NB4 (cell line): ENCODE measurements around the gene FUT1.

ENCODE experiments used
- DNase-seq: peaks from one replicate; pipeline ENCODE4 v3.0.0; 2010; ENCODE audit warnings: low read depth
- H3K4me3 ChIP-seq: one replicate; pipeline ENCODE4 v1.5.1; 2011; ENCODE audit warnings: mild to moderate bottlenecking, low read depth, low read length, moderate library complexity
- CTCF ChIP-seq: IDR thresholded peaks from one replicate; pipeline ENCODE4 v1.5.1; 2012; ENCODE audit warnings: low read depth, low read length
- MAX ChIP-seq: IDR thresholded peaks from 2 replicates; pipeline ENCODE4 v1.6.1; 2011; ENCODE audit warnings: low read depth, low read length
- MYC ChIP-seq: IDR thresholded peaks from 2 replicates; pipeline ENCODE4 v1.6.1; 2011; ENCODE audit warnings: low read depth, low read length
- POLR2A ChIP-seq: IDR thresholded peaks from 2 replicates; pipeline ENCODE4 v1.6.1; 2011; ENCODE audit warnings: mild to moderate bottlenecking; ENCODE audit not compliant: insufficient read length; ENCODE audit errors: extremely low read depth

FUT1 gene

GRCh38 chr19:48745208-48745995, 7.0 kb downstream of the FUT1 start:
- TF ChIP-seq MYC (peak; percentile 95), POLR2A (no peak)
- H3K4me3 ChIP-seq, result no peak overlapping the region
- DNase-seq, result peak; percentile 89

GRCh38 chr19:48742096-48742495, 10.3 kb downstream of the FUT1 start:
- no peak overlapping the region for H3K4me3 ChIP-seq
- TF ChIP-seq CTCF, result no peak
- no peak for TF ChIP-seq MYC
- no peak for TF ChIP-seq POLR2A
- no peak for TF ChIP-seq MAX
- DNase-seq, result no peak

- H3K4me3 ChIP-seq, result no peak overlapping the region
- DNase-seq, result peak; percentile 74
These were observed 11.1 kb downstream of the FUT1 start for GRCh38 chr19:48741129-48741999.

GRCh38 chr19:48740164-48740972, 12.1 kb downstream of the FUT1 start, which contains the start of gene RASIP1:
Gene RASIP1 (minus strand): TSS chr19:48740610. CDS start chr19:48740282, 328 bp downstream.
- no peak within 1 kb of the TSS for H3K4me3 ChIP-seq
- no peak for DNase-seq
- no peak for TF ChIP-seq POLR2A
- peak; percentile 17; the same call in 1 of the 2 replicates for TF ChIP-seq MYC

More at GRCh38 chr19:48741129-48741999, 11.1 kb downstream of the FUT1 start:
- TF ChIP-seq CTCF, result no peak
- peak; percentile 33 for TF ChIP-seq POLR2A
- peak; percentile 75 for TF ChIP-seq MAX
- TF ChIP-seq MYC, result peak; percentile 29; the same call in 1 of the 2 replicates

- TF ChIP-seq MYC, result no peak
- TF ChIP-seq MAX, result no peak
- no peak for TF ChIP-seq POLR2A
- no peak for TF ChIP-seq CTCF
- DNase-seq, result no peak
- H3K4me3 ChIP-seq, result no peak overlapping the region
These were observed 12.9 kb downstream of the FUT1 start for GRCh38 chr19:48739404-48740163.

- peak overlapping the region; percentile 14 for H3K4me3 ChIP-seq
- TF ChIP-seq MYC, result peak; percentile 67
- TF ChIP-seq MAX, result peak; percentile 82
- TF ChIP-seq POLR2A, result peak; percentile 25
- peak; percentile 45 for TF ChIP-seq CTCF
- DNase-seq, result peak; percentile 99
These were observed 13.7 kb downstream of the FUT1 start for GRCh38 chr19:48738557-48739403.
